GDM1 (cell line): Measurements from ENCODE around the gene LXN.
A peak's percentile ranks its signal among the peaks of the same experiment; 100 is the strongest.
"Not testable (repeated sequence)": the region's sequence is repeated elsewhere in the genome, so short reads cannot be mapped to it uniquely, and the experiment has no call there.

Source experiments
- DNase-seq: peaks from one replicate; lab custom pipeline; 2025; lab: John Stamatoyannopoulos, UW

Gene LXN, protein sequence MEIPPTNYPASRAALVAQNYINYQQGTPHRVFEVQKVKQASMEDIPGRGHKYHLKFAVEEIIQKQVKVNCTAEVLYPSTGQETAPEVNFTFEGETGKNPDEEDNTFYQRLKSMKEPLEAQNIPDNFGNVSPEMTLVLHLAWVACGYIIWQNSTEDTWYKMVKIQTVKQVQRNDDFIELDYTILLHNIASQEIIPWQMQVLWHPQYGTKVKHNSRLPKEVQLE

DNA sequence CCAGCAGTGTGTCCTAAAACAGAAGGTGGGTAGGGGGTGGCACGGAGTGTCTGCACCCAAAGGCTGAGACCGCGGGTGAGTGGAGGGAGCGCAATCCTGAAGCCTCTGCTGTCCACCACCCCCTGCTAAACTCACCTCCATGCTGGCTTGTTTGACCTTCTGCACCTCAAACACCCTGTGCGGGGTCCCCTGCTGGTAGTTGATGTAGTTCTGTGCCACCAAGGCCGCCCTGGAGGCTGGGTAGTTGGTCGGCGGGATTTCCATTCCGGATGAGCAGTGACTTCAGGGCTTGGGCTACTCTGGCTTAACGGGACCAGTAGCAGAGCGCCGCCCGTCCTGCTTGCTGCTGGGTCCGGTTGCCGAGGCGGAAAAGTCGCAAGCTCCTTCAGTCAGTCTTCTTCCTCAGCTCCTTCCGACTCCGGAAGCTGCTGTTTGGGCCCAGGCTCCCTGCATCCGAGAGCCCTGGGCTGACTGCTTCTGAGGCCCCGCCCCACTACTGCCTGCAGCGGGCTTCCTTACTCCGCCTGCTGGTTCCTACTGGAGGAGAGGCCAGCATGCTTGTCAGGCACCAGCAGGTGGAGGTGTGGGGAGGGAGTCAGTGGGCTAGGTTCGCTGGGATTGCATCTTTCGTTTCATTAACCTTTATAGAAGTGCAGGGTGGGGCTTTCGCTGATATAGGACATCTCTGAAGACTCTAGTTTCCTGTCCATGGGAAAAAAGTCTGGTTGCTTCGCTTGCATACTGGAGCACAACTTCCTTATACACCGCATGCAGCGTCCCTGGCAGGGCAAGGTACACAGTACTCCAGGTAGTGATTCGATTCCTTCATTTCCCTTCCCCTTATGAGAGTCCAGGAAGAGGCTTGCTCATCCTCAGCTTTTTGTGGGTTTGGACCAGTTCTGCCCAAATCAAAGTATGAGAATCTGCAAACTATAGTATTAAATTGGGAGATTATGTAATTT is at the start of gene LXN:
Gene LXN (minus strand): TSS at position 434 of the 962 bp plus-strand sequence. CDS start 170 bp downstream, at position 264.
- peak; percentile 52 for DNase-seq

DNA sequence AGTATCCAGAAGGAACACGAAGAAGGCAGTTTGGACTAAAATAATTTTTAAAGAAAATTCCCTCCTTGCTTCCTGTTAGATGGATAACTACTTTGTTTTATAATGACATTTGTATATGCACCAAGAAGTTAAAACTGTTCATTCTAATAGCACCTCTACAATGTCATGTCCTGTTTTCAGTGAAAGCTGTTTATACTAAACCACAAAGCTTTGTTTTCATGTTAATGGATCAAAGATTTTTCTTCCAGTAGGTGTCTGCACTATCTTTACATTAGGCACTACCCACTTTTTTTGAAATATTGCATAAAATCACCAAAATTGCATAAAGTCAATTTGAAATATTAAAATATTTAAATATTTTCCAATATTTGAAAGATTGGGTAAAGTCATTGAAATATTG is 49.7 kb upstream of the LXN start:
- DNase-seq: no peak

DNA sequence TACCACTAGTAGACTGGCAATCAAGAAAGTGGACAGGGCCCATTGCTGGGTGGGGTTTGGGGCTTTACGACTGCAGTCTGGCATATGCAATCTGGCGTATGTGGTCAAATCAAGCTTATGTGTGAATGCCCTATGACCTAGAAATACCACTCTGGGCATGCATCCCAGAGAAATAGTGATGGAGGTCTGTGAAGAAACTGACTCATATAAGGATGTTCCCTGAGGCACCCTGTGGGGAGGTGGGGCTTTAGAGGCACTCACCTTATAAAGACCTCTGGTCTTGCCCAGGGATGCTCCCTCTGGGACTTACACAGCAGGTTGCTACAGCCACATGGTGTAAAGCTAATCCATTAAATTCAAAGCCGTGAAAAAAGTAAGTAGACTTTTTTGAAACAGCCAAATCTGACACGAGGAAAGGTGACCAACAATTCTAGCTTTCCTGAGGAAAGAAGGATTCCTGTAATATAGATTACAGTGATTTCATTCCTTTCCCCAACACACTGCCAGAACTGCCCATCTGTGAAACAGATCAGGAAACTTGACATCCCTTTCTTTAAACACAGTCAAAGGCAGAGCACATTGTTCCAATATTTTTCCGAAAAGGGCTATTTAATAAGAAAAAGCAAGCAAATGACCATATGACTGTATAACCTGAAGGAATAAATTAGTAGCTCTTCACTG is 46.2 kb upstream of the LXN start:
- no peak for DNase-seq

DNA sequence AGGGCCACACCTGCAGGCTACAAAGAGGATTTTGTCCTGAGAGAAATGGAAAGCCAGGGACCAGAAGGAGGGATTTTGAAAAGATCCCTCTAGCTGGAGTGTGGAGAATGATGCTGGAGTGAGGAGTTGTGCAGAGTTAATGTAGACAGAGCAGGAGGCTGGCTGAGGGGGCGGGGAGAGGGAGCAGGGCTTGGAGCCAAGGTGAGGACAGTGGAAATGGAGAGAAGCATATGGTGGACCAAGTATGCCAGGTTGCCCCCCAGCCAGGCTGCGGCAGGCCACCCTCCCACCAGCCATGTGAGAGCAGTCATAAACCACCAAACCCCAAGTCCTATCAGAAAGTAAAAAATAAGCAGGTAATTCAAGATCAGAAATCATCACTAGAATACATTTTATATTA is 45.1 kb upstream of the LXN start:
- no peak for DNase-seq

DNA sequence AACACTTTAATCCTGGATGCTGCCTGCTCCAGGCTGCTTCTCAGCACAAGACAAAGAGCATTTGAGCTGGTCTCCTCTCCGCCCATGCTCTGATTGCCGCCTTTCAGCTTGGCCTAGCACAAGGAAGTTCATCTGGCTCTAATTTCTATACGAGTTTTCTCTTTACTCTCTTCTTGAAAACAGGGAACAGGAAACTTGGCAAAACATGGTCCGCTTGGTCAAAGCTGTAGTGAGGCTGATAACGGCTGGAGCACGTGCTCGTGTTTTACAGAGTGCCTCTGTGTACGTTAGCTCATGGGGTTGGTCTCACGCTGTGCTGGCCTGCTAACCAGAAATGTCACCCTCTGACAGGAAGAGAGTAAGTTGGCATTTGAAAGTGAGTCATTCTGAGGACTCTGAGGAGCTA is 40.6 kb upstream of the LXN start:
- peak; percentile 44 for DNase-seq

DNA sequence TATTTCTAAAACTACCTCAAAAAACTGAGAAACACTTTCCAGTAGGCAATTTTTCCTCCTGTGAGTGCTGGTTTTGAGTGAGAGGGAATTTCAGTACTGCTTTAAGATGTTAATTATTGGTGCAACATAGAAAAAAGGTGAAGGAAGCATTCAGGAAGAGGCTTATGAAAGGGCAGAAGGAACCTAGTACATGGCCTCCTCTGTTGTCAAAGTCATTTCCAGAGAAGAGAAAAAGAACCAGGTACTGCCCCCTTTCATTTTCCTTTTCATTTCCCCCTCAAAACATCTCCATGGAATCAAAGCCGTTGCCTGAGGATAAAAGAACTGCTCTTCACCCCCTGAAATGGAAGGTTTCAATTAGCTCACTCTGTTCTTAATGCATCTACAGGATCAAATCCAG is 40.0 kb upstream of the LXN start:
- DNase-seq: no peak

DNA sequence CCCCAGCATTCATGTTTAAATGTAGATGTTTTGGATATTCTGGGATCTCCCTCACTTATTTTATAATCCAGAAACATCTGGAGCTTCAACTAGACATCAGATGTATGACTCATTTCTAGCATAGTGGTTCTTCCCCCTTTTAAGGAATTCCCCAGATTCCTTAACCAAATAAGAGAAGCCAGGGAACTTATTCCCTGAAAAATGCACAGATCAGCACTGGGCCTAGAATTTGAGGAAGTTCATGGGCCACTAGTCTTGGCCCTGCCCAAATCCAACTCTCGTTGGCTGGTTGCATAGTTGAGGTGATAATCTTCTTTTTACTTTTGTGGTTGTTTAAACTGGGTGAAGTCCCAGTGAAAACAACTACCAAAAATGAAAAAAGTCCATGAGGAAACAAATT is 39.4 kb upstream of the LXN start:
- no peak for DNase-seq

DNA sequence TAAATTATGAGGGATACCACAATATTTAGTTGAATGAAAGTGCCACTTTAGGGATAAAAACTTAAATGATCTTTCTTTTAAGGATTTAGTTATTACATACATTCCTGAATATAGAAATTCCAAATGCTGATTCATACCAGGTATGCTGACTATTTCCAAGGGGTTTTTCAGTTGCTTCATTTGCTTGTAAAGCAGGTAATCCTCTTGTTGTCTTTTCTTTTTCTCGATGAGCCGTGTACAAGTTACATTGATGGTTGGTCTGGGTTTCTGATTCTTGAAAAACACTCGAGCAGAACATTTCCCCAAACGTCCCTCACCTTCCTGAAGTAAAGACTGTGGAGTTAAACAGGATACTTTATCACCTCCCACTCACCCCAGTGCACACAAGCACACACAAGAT is 38.2 kb upstream of the LXN start:
- DNase-seq: no peak

DNA sequence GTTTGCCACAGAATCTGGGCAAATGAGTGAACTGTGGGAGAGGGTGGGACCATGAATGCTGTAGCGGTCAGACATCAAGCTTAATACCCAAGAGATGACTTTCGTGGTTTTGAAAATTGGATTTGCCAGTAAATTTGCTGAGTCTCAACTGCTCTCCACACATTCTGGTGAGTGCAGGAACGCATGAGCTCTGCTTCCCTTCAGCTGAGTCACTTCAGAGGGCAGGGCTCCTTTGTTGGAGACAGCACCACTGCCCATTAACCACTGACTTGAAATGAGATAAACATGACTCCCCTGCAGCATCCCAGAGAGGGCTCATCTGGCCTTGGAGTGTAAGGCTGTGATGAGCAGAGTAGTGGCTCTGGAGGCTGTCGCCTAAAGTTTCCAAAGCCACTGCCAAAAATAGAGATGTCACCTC is 37.2 kb upstream of the LXN start:
- DNase-seq: no peak

DNA sequence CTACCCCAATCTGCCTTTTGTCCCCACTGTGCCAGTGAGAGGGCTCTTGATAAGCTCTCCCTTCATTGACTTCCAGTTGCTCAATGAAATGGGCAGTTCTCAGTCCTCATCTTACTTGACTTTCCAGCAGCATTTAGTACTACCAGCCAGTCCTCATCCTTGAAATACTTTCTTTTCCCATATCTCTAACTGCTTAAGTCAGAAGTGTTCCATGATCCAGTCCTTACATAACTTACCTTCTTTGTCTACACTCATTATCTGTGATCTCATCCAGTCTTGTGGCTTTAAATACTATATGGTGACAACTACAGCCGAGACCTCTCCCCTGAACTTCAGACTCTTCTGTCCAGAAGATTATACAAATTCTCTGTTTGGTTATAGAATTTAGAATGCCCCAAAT is 31.1 kb upstream of the LXN start:
- no peak for DNase-seq

DNA sequence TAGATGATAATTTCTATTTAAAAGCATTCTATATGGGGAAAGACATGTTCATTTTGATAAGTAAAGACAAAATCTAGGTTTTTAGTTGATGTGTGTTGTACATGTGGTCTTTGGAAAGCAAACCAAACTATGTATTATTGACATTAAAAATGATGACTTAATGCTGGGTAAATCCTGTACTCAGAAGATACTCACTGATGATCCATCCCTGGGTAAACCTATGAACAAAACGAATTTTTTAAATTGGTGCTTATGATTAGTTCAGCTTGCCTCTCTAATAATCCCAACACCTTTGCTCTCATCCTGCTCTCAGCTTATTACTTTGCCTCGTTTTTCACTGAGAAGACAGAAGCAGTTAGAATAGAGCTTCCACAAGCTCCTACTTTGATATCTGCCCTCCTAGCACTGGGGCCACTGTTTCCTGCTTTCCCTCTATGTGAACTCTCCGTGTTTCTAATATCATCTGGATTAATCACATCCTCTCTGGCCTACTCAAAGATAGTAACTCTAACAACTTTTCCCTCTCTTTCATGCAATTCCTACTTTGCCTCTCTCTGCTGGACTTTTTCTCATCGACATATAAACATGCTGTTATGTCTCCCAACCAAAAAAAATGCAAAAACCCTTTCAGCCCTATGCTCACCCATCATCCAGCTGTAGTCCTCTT is 30.5 kb upstream of the LXN start:
- DNase-seq: no peak

DNA sequence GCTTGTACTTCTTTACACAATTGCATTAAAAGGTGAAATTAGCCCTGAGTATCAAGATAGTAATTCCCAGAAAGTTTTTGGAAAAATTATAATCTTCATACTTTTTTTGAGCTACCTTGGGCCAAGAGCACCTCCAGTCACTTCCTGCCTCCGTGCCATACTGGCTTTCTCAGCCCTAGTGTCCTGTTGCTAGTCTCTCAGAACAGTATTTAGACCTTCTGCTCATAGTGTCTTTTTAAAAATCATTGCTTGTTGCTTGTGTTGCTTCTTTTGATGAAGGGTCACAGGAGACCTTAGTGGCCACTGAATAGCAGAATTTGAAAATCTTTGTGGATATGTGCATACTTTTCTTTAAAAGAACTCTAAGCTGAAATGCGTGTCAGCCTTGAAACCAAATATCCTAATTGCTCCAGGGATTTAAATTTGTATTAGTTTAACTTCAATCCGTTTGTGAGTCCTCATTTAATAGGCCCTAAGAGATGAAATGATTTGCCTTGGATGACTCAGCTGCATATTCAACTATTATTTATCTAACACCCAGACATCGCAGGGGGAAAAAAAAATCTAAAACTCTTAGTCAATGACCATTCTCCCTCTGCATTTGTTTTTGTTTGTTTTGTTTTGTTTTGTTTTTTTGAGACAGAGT is 29.1 kb upstream of the LXN start:
- DNase-seq: no peak

DNA sequence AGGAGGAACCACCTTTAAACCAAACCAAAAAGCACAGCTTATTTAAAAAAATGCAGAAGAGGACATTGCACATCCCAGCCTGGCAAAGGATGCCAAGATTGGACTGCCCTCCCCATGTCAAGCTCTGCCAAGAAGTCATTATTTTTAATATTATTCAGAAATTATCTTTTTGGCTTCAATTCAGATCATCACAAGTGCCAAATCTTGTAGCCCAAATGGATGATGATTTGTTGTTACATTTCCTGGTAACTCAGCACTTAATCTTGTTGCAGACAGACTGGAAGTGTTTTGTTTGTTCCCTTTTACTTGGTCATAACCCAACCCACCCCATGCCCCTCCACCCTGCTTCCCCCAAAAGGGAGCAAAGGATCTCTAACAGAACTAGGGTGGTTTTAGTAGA is 28.1 kb upstream of the LXN start:
- no peak for DNase-seq

DNA sequence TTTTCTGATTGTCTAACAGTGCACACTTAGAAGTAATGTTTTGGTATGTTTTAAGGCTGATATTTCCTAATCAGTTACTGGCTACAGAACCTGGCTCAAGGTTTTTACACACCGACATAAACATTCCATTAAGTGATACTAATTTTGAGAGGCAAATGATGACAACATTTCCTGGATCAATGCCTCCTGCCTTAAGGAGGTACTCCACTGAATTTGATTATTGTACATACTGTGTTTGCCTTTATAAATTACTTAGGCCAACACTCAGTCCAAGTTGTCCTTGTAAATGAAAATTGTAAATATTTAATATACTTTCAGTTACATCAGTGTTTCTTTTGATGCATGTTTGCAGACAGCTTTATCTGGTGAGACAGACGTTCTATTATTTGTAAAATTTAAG is 24.2 kb upstream of the LXN start:
- no peak for DNase-seq

DNA sequence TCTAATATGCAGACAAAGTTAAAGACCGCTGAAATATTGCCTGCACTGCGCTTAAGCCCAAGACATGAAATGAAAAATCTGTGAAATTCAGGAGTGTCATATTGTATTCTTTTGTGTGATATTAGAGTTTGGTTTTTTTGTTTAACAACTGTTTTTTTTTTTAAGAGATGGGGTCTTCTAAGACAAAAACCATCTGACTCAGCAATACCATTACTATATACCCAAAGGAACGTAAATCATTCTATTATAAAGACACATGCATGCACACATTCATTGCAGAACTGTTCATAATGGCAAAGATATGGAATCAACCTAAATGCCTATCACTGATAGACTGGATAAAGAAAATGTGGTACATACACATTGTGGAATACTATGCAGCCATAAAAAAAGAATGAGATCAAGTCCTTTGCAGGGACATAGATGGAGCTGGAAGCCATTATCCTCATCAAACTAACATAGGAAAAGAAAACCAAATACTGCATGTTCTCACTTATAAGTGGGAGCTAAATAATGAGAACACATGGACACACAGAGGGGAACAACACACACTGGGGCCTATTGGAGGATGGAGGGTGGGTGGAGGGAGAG is 21.5 kb upstream of the LXN start:
- DNase-seq: not testable (repeated sequence)

DNA sequence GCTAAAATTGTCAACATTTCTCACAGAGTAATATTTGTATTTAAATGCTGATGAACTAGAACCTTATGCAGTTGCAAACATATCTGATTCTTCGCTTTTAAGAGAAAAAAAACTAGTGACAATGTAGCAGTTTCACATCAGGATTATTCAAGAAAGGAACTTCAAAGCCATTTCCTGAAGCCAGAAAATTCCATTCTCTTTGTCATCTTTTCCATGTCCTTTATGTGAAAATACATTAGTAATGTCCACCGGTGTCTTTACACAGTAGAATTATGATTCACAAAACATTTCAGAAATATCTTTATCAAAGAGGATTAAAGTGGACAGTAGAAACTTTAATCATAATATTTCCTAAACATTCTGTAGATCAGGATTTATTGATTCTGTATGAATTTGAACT is 12.7 kb upstream of the LXN start:
- no peak for DNase-seq

DNA sequence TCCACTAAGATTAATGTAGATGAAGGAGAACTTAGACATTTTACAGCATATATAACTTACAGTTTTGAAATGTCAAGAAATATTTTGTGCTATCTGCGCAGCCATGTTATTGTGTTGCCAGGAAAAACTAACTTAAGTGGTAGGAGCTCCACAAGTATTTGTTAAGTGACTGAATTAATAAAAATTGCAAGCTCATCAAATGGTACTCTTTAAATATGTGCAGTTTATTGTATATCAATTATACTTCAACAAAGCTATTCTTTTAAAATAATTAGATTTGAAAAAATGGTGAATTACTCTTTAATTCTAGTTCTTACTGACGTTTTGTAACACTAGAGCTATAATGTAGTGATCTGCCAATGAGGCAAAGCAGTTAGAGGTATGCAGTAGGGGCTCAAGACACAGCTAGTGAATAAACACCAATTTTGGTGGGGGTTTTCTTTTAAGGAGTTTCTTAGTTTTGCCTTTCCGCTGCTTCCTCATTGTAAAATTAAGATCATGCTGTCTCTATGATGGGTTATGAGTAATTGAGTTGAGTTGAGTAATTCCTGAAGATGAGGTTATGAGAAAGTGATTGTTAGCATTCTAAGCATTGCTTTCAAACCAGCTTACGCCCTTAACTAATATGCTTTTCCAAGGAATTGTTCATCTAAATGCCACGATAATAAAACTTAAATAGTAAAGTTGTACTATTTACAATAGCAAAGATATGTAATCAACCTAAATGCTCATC is 10.9 kb upstream of the LXN start:
- no peak for DNase-seq

DNA sequence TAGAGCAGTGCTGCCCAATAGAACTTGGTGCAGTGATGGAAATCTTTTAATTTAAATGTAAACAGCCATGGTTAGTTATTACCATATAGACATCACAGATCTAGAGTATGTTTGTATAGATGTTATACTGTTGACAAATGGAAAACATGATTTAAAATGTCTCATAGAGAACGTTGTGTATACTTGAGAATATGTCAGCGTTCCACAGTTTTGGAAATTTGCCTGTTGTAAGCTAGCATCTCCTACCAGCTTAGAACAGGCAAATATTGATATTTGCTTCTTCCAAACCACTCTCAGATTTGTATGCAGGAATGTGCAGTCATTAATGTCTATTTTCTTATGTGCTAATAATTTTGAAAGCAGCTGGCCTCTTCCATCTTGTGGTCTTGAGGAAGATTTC is 8.4 kb upstream of the LXN start:
- DNase-seq: no peak

DNA sequence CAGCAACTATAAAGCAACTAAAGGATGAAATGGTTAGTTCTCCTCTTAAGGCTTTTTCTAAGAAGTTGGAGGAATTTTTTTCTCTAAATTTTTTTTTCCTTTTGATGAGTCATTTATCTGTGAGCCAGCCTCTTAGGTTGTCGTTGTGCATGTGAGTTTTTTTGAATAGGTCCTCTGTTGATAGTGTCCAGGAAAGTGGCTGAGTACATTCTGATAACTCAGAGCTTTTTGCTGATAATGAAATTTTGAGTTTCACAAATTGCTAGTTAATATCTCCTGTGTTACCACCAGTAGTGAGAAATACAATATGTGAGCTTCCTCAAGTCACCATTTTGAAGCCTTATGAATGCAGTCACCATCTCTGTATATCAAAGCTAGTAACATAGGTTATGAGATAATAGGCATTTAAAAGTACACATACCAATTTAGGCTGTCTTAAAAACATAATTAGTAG is 7.1 kb upstream of the LXN start:
- DNase-seq: no peak

DNA sequence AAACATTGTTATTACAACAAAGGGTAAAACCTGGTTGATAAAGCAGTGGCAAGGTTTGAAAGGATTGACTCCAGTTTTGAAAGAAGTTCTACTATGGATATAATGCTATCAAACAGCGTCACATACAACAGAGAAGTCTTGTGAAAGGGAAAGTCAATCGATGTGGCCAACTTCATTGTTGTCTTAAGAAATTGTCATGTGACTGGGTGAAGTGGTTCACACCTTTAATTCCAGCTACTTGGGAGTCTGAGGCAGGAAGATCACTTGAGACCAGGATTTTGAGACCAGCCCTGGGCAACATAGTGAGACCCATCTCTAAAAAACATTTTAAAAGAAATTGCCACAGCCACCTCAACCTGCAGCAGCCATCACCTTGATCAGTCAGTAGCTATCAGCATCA is 6.2 kb upstream of the LXN start:
- DNase-seq: no peak

DNA sequence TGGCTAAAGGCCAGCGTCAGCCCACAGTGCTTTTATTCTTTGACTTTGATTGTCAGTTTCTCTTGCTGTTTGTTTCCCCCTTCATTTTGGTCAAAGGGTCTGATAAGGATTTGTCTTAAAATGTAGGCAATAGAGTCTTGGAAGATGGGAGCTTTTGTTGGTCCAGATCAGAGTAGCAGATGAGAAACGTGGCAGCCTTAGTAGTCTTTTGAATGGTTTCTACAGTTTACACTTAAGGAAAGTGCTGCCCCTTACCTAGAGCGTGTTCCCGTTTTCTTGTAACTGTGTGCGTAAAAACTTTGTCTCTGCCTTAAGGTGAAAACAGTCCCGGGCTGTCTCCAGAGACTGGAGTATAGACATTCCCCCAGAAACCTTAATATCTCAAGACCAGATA is 630 bp downstream of the LXN start:
- no peak for DNase-seq
